ENCODE measurements around the gene CTDNEP1. TPM values are rescaled to one million over a fixed set of nuclear protein-coding genes. Genes with fewer than 3 reads are reported as not detected.

The CTDNEP1 gene
- total and polyA plus RNA-seq, 7 experiments from 2014 or later: 38.3 to 173 (median 120) TPM

DNA sequence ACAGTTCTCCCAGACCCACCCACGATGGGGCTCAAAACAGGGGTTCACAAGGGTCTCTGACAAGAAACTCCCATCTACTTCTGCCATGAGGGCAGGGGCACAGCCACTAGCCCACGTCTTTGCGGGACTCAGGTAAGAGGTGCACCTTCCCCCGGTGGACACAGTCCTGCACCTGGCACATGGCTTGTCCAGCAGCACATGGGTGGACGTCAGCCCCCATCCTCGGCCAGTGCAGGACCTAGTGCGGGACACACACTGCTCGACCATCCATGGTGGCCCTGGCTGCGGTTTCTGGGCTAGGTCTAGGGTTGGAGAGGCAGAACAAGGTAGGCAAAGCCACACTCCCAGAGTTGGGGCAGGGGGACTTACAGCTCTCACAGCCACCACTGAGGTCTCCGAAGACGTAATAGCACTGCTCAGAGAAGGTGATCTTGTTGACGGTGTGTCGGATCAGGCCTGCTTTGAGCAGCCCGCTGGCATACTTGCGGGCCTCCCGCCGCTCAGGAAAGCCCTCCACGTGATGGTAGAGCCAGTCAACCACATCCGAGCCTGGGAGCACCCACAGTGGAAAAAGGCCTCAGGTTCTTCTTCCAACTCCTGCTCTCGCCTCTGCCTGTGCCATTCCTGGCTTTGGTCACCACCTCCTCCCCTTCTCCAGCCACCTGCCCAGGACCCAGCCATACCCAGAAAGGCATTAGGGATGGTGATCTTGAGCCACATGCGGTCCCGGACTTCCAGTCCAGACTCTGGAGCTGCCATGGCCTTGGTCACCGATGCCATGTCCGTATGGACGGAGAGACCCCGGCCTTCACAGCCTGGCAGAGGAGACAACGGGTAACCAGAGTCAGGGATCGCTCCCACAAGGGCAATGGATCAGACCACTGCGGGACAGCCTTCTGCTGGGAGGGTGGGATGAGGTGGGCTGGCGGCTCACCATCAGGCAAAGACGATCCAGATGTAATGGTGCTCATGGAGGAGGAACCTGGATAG, 24.5 kb downstream of the CTDNEP1 start:
- Mint-ChIP-seq H3K36me3 (peaks cover 3 to 31% (median 5%) of the 10 kb centered on the region in 5 donors), H3K27me3 (no peaks in the 10 kb centered on the region)
- POLR2A ChIA-PET: no interaction called here

DNA sequence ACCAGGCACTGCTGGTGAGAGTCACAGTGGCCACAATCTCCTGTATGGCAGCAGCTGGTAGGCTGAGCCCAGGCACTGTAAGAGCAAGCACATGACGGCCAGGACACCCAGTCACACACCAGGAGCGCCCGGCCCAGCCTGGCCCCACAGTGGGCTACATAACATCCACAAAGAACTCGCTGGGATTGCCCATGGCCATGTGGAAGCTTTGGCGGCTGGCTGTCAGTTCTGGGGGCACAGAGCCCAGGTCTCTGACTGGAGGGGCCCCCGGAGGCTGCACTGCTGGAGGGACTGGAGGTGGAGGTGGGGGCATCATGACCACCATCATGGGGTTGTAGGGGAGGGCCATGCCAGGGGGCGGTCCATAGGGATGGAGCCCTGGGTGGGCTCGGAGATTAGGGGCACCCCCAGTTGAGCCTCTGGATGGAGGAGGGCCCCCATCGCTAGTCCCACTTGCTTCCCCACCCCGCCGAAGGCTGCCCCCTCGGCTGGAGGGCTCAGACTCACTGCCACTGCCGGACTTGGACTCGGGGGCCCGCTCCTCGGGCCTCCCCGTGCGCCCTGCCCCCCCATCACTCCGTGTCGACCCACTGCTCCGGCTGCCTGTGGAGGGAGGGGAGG, 25.7 kb downstream of the CTDNEP1 start:
- no peak for DNase-seq
- CTCF ChIA-PET: no interaction called here
- no peaks in the 10 kb centered on the region for H3K9me3 Mint-ChIP-seq
- peaks cover 6 to 16% (median 10%) of the 10 kb centered on the region in 7 donors for H3K4me1 Mint-ChIP-seq
- H3K4me3 ChIP-seq (ENCODE audit: low read length): no peak overlapping the region
- no peak for ATAC-seq
- peaks cover 3 to 30% (median 4%) of the 10 kb centered on the region in 5 donors for H3K36me3 Mint-ChIP-seq
- peaks cover 0 to 4% of the 10 kb centered on the region in 2 donors for H3K4me1 ChIP-seq (ENCODE audit: control insufficient read depth in 2 of 2, insufficient read depth in 2 of 2, low read length in 2 of 2)
- H3K9me3 ChIP-seq (ENCODE audit: control insufficient read depth in 2 of 3, low read length in 3 of 3): no peaks in the 10 kb centered on the region
- intact Hi-C loops (cut with micrococcal nuclease): no loop called here
- no peak overlapping the region for H3K27ac ChIP-seq (ENCODE audit: low read depth, low read length)
- H3K27me3 ChIP-seq (ENCODE audit: control insufficient read depth in 2 of 2, insufficient read depth in 2 of 2, low read length in 2 of 2): no peaks in the 10 kb centered on the region
- H3K4me3 Mint-ChIP-seq: no peak overlapping the region
- H3K27me3 Mint-ChIP-seq: no peaks in the 10 kb centered on the region
- H3K36me3 ChIP-seq (ENCODE audit: control insufficient read depth in 2 of 3, insufficient read depth in 3 of 3, low read length in 3 of 3): peaks cover 4 to 87% (median 14%) of the 10 kb centered on the region in 3 experiments
- peak overlapping the region in 1 of 9 donors; percentile 45 for H3K27ac Mint-ChIP-seq
- POLR2A ChIA-PET: interaction anchor here (13.7 kb wide), 1 partner anchor 11 kb away, joined by 265 read pairs; the partner anchor contains the start of genes DVL2, GABARAP and PHF23

More for the DNA sequence above, 24.5 kb downstream of the CTDNEP1 start:
- Histone ChIP-seq H3K27me3 (ENCODE audit: control insufficient read depth in 2 of 2, insufficient read depth in 2 of 2, low read length in 2 of 2) (no peaks in the 10 kb centered on the region), H3K4me3 (ENCODE audit: low read length) (no peak overlapping the region), H3K4me1 (ENCODE audit: control insufficient read depth in 2 of 2, insufficient read depth in 2 of 2, low read length in 2 of 2) (no peaks in the 10 kb centered on the region), H3K27ac (ENCODE audit: low read depth, low read length) (no peak overlapping the region), H3K36me3 (ENCODE audit: control insufficient read depth in 2 of 3, insufficient read depth in 3 of 3, low read length in 3 of 3) (peaks cover 4 to 89% (median 14%) of the 10 kb centered on the region in 3 experiments), H3K9me3 (ENCODE audit: control insufficient read depth in 2 of 3, low read length in 3 of 3) (no peaks in the 10 kb centered on the region)
- H3K4me3 Mint-ChIP-seq: no peak overlapping the region
- no peak for ATAC-seq
- H3K27ac Mint-ChIP-seq: no peak overlapping the region
- intact Hi-C loops (cut with micrococcal nuclease): no loop called here
- peaks cover 4 to 16% (median 10%) of the 10 kb centered on the region in 7 donors for H3K4me1 Mint-ChIP-seq
- H3K9me3 Mint-ChIP-seq: no peaks in the 10 kb centered on the region
- CTCF ChIA-PET: no interaction called here
- DNase-seq: no peak

DNA sequence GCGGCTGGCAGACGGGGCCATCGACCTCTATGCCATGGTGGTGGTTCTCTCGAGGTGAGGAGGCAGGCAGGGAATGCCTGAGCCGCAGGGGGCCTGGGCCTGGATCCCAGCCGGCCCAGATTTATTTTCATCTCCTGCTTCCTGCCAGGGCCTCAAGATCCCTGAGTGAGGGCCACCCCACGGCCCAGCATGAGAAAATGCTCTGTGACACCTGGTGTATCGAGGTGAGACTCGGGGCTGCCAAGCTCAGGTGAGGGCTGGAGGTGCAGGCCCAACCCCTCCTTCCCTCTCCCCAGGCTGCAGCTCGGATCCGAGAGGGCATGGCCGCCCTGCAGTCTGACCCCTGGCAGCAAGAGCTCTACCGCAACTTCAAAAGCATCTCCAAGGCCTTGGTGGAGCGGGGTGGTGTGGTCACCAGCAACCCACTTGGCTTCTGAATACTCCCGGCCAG, 26.8 kb downstream of the CTDNEP1 start:
- POLR2A ChIA-PET: interaction anchor here (13.7 kb wide), 1 partner anchor 12 kb away, joined by 265 read pairs; the partner anchor contains the start of genes DVL2, GABARAP and PHF23

GRCh38 chr17:7224110-7224509, 27.4 kb downstream of the CTDNEP1 start:
- Histone ChIP-seq H3K4me3 (ENCODE audit: low read length) (no peak overlapping the region), H3K27ac (ENCODE audit: low read depth, low read length) (no peak overlapping the region), H3K27me3 (ENCODE audit: control insufficient read depth in 2 of 2, insufficient read depth in 2 of 2, low read length in 2 of 2) (no peaks in the 10 kb centered on the region), H3K9me3 (ENCODE audit: control insufficient read depth in 2 of 3, low read length in 3 of 3) (no peaks in the 10 kb centered on the region), H3K4me1 (ENCODE audit: control insufficient read depth in 2 of 2, insufficient read depth in 2 of 2, low read length in 2 of 2) (peaks cover 12 to 15% of the 10 kb centered on the region in 2 donors), H3K36me3 (ENCODE audit: control insufficient read depth in 2 of 3, insufficient read depth in 3 of 3, low read length in 3 of 3) (peaks cover 4 to 77% (median 12%) of the 10 kb centered on the region in 3 experiments)
- Mint-ChIP-seq H3K9me3 (peaks cover 0 to 2% (median 0%) of the 10 kb centered on the region in 11 donors), H3K4me3 (no peak overlapping the region), H3K36me3 (peaks cover 0 to 23% (median 4%) of the 10 kb centered on the region in 5 donors), H3K27me3 (no peaks in the 10 kb centered on the region), H3K4me1 (peaks cover 16 to 25% (median 20%) of the 10 kb centered on the region in 7 donors), H3K27ac (peak overlapping the region in 1 of 9 donors; percentile 21)
- CTCF ChIA-PET: interaction anchor here (1.2 kb wide), 1 partner anchor 23 kb away, joined by 6 read pairs; no protein-coding TSS in a partner anchor
- intact Hi-C loops (cut with micrococcal nuclease): no loop called here
- POLR2A ChIA-PET: interaction anchor here (0.6 to 13.7 kb wide), 2 partner anchors 12 to 254 kb away, joined by 3 to 265 read pairs; partner anchors contain the start of genes DVL2, GABARAP and PHF23
- DNase-seq: no peak
- ATAC-seq: no peak

More for the DNA sequence above, 26.8 kb downstream of the CTDNEP1 start:
- Histone ChIP-seq H3K27me3 (ENCODE audit: control insufficient read depth in 2 of 2, insufficient read depth in 2 of 2, low read length in 2 of 2) (no peaks in the 10 kb centered on the region), H3K27ac (ENCODE audit: low read depth, low read length) (no peak overlapping the region), H3K4me3 (ENCODE audit: low read length) (no peak overlapping the region), H3K36me3 (ENCODE audit: control insufficient read depth in 2 of 3, insufficient read depth in 3 of 3, low read length in 3 of 3) (peaks cover 4 to 81% (median 14%) of the 10 kb centered on the region in 3 experiments), H3K4me1 (ENCODE audit: control insufficient read depth in 2 of 2, insufficient read depth in 2 of 2, low read length in 2 of 2) (peaks cover 6 to 10% of the 10 kb centered on the region in 2 donors), H3K9me3 (ENCODE audit: control insufficient read depth in 2 of 3, low read length in 3 of 3) (no peaks in the 10 kb centered on the region)
- Mint-ChIP-seq H3K4me3 (no peak overlapping the region), H3K9me3 (no peaks in the 10 kb centered on the region), H3K4me1 (peaks cover 12 to 19% (median 14%) of the 10 kb centered on the region in 7 donors), H3K27me3 (no peaks in the 10 kb centered on the region), H3K27ac (no peak overlapping the region), H3K36me3 (peaks cover 3 to 24% (median 4%) of the 10 kb centered on the region in 5 donors)
- intact Hi-C loops (cut with micrococcal nuclease): no loop called here
- CTCF ChIA-PET: no interaction called here
- DNase-seq (no peak), ATAC-seq (no peak)

DNA sequence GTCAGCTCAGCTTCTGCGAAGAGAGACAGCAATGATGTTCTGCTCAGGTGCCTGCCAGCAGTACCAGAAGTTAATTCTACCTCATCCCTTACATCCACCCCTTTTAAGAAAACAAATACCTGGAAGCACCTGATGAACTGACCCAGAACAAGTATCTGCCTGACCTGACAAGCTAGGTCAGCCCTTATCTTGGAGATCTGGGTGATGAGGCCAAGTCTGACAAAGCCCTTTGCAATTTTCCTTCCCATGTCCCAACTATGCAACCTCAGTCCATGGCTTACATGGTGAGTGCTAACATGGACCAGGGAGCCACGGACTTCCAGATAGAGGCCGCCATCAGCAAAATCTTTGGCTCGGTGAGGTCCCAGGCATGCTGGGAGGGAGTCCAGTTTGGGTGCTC, 28.2 kb downstream of the CTDNEP1 start:
- no peak for DNase-seq
- POLR2A ChIA-PET: interaction anchor here (0.6 to 13.7 kb wide), 2 partner anchors 13 to 253 kb away, joined by 3 to 265 read pairs; partner anchors contain the start of genes DVL2, GABARAP and PHF23
- H3K36me3 ChIP-seq (ENCODE audit: control insufficient read depth in 2 of 3, insufficient read depth in 3 of 3, low read length in 3 of 3): peaks cover 4 to 69% (median 6%) of the 10 kb centered on the region in 3 experiments

GRCh38 chr17:7222972-7223292, 28.6 kb downstream of the CTDNEP1 start:
- Mint-ChIP-seq H3K27me3 (no peaks in the 10 kb centered on the region), H3K4me3 (no peak overlapping the region), H3K27ac (no peak overlapping the region), H3K36me3 (peaks cover 0 to 18% (median 3%) of the 10 kb centered on the region in 5 donors), H3K9me3 (peaks cover 0 to 2% (median 0%) of the 10 kb centered on the region in 11 donors), H3K4me1 (peaks cover 24 to 37% (median 31%) of the 10 kb centered on the region in 7 donors)
- no peak for ATAC-seq
- ChIA-PET POLR2A (interaction anchor here (0.9 to 13.7 kb wide), 2 partner anchors 13 to 114 kb away, joined by 3 to 265 read pairs; partner anchors contain the start of genes DVL2, GABARAP and PHF23), CTCF (interaction anchor here (1.3 kb wide), 1 partner anchor 12 kb away, joined by 4 read pairs; the partner anchor contains the start of gene DVL2)
- Histone ChIP-seq H3K27me3 (ENCODE audit: control insufficient read depth in 2 of 2, insufficient read depth in 2 of 2, low read length in 2 of 2) (no peaks in the 10 kb centered on the region), H3K4me1 (ENCODE audit: control insufficient read depth in 2 of 2, insufficient read depth in 2 of 2, low read length in 2 of 2) (peaks cover 21 to 23% of the 10 kb centered on the region in 2 donors), H3K9me3 (ENCODE audit: control insufficient read depth in 2 of 3, low read length in 3 of 3) (no peaks in the 10 kb centered on the region), H3K4me3 (ENCODE audit: low read length) (no peak overlapping the region), H3K36me3 (ENCODE audit: control insufficient read depth in 2 of 3, insufficient read depth in 3 of 3, low read length in 3 of 3) (peaks cover 4 to 65% (median 6%) of the 10 kb centered on the region in 3 experiments), H3K27ac (ENCODE audit: low read depth, low read length) (no peak overlapping the region)
- intact Hi-C loops (cut with micrococcal nuclease): no loop called here
- DNase-seq: no peak

More for the DNA sequence above, 28.2 kb downstream of the CTDNEP1 start:
- Histone ChIP-seq H3K27me3 (ENCODE audit: control insufficient read depth in 2 of 2, insufficient read depth in 2 of 2, low read length in 2 of 2) (no peaks in the 10 kb centered on the region), H3K4me1 (ENCODE audit: control insufficient read depth in 2 of 2, insufficient read depth in 2 of 2, low read length in 2 of 2) (peaks cover 19 to 21% of the 10 kb centered on the region in 2 donors), H3K27ac (ENCODE audit: low read depth, low read length) (no peak overlapping the region), H3K9me3 (ENCODE audit: control insufficient read depth in 2 of 3, low read length in 3 of 3) (no peaks in the 10 kb centered on the region), H3K4me3 (ENCODE audit: low read length) (no peak overlapping the region)
- peaks cover 23 to 32% (median 27%) of the 10 kb centered on the region in 7 donors for H3K4me1 Mint-ChIP-seq
- CTCF ChIA-PET: interaction anchor here (1.2 to 1.3 kb wide), 2 partner anchors 11 to 24 kb away, joined by 4 to 6 read pairs; partner anchors contain the start of gene DVL2
- H3K4me3 Mint-ChIP-seq: peak overlapping the region in 1 of 10 donors; percentile 41
- H3K9me3 Mint-ChIP-seq: peaks cover 0 to 2% (median 0%) of the 10 kb centered on the region in 11 donors
- no peaks in the 10 kb centered on the region for H3K27me3 Mint-ChIP-seq
- peaks cover 0 to 22% (median 4%) of the 10 kb centered on the region in 5 donors for H3K36me3 Mint-ChIP-seq
- H3K27ac Mint-ChIP-seq: peak overlapping the region in 1 of 9 donors; percentile 21
- intact Hi-C loops (cut with micrococcal nuclease): no loop called here
- ATAC-seq: no peak

Data from naive thymus-derived CD4-positive, alpha-beta T cell (primary cell).